Measurements from ENCODE around the gene KLHL30.
"Not testable (repeated sequence)": the region's sequence is repeated elsewhere in the genome, so short reads cannot be mapped to it uniquely, and the experiment has no call there.

Gene KLHL30

GRCh38 chr2:238161291-238162051, 23.0 kb downstream of the KLHL30 start:
- DNase-seq (ENCODE audit: low read depth), result no peak

DNA sequence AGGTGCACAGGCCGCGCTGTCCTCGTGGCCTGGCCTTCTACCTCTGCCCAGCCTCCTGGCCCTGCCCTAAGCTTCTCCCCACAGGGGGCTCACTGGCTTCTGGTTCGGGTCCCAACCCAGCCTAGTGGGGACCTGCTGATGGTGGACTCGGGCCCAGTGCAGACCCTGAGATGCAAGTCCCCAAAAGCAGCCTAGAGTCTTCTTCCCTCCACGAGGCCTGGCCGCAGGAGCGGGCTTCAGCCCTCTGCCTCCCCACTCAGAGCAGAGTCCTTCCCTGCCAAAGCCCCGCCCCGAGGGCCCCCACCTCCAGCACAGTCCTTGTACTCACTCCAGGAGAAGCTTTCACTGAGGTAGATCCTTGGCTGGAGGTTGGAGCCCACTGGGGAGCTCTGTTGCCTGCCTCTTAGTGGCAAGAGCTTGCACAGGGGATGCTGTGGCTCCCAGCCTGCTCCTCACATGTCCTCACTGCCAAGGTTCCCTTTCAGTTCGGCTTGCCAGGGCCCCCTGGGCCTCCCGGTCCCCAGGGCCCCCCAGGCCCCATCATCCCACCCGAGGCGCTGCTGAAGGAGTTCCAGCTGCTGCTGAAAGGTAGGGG, 23.9 kb downstream of the KLHL30 start:
- no peak for DNase-seq (ENCODE audit: low read depth)

- no peak for DNase-seq (ENCODE audit: low read depth)
Observed at GRCh38 chr2:238162846-238163441, 24.5 kb downstream of the KLHL30 start.

DNA sequence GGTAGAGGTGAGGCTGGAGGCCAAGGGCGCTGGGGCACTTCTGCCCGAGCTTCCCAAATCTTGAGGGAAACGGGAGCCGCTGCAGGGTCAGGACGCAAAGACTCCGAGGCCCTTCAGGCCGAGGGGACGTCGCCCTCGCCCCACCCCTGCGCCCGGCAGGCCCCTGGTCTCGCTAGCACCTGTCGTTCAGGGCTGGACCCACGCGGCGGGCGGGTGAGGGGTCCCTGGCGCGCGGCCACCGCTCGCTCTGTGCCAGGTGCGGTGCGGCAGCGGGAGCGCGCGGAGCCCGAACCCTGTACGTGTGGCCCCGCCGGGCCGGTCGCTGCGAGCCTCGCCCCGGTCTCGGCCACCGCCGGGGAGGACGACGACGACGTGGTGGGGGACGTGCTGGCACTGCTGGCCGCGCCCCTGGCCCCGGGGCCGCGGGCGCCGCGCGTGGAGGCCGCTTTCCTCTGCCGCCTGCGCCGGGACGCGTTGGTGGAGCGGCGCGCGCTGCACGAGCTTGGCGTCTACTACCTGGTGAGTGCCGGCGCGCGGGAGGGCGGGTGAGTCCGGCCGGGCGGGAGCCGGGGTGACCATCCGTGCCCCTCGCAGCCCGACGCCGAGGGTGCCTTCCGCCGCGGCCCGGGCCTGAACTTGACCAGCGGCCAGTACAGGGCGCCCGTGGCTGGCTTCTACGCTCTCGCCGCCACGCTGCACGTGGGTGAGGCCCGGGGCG, 25.2 kb downstream of the KLHL30 start:
- no peak for DNase-seq (ENCODE audit: low read depth)

DNA sequence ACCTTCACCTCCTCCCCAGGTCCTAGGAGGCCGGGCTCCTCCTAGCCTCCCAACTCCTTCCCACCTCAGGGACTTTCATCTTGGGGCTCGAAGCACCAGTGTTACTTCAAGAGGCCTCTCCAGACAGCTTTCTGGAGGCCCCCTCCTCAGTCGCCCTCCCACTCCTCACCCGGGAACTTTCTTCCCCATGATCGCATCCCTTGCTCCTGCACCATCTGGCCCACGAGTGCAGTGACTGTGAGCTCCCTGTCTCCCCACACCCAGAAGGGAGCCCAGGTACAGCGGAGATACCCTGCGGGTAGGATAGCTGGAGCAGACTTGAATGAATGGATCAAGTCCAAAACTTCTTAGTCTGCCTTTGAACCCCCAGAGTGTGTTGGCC, 26.4 kb downstream of the KLHL30 start:
- DNase-seq (ENCODE audit: low read depth), result no peak

DNA sequence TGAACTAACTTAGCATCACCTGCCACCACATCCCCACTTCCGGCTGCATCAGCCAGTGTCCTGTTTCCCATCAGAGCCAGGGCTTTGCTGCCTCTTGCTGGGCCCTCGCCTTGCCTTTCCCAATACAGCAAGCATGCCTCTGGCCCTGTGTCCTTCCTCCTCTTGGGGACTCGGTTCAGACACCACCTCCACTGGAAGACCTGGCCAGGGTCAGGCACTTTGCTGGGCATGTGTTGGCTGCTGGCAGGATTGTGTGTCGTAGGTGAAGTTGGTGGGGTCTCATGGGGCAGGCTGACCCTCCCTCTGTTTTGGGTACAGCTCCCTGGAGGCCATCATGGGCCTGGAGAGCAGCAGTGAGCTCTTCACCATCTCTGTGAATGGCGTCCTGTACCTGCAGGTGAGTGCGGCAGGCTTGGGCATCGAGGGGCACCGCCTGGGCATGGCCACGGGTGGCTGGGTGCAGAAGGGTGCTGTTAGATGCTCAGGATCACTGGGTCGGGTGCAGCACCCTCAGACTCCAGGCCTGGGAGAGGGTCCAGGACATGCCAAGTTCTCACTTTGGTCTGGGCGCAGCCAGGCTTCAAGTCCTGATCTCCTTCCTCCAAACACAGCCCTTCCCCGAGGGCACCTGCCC, 26.9 kb downstream of the KLHL30 start:
- no peak for DNase-seq (ENCODE audit: low read depth)

- no peak for DNase-seq (ENCODE audit: low read depth)
Observed at GRCh38 chr2:238166391-238167343, 28.2 kb downstream of the KLHL30 start.

- no peak for DNase-seq (ENCODE audit: low read depth)
Observed at GRCh38 chr2:238167344-238167715, 28.9 kb downstream of the KLHL30 start.

- no peak for DNase-seq (ENCODE audit: low read depth)
Observed at GRCh38 chr2:238167761-238168160, 29.3 kb downstream of the KLHL30 start.

DNA sequence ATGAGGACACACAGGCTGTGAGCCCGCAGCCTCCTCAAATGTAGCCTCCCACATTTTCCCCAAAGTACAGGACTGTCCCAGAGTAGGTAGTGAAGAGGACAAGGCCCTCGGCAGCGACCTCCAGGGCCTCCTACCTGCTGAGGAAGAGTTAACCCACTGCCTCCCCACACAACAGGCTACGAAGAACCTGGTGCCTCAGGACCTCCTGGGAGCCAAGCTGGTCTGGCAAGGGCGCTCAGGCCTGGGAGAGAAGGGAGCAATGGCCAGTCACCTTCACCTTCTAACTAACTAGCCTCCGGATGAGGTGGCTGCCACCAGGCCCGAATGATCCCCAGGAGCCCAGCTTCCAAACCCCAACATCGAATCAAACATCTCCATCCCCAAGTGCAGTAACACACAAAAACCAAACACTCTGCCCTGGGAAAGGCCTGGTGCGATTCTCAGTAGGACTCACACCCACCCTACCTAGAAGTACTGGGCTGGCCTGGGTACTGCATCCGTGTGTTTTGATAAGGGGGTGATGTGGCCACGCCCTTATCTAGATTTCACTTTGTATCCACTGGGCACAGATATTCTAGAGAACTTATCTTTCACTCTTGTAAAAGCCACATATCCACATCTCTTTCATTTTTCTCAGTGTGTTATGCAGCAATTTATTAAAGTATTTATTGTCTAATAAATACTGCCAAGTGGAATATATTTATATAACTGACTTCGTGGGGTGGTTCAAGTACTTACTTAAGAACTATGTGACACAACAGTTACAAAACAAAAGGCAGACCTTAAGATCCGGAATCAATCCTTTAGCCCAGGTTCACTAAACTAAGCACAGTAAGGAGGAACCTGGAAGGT, 30.0 kb downstream of the KLHL30 start:
- no peak for DNase-seq (ENCODE audit: low read depth)

DNA sequence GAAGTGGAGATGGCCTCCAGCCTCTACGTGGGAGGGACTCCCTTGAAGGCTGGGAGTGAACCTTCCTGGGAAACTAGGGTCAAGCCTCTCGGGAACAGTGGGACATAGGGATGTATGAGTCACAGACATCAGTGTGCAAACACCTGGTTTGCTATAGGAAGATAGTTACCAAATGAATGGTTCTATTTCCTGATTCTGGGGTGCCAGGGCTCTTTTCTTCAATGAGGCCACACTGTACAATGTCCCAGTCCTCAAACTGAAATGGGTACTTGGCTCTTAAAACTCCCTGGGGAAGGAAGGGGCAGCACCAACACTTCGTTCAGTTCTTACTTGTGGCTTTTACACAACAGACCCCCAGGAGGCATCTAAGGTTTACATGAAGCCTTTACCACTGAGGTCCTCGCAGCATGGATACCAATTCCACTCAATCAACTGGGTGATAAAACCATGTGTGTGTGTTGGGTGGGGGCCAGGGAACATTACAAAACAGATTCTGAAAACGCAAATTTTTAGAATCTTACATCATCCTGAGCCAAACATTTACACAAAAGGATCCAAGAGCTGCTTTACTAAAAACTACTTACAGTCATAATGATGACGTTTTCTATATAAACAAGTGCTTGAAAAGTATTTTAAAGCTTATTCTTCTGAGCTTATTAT, 30.7 kb downstream of the KLHL30 start:
- no peak for DNase-seq (ENCODE audit: low read depth)

DNA sequence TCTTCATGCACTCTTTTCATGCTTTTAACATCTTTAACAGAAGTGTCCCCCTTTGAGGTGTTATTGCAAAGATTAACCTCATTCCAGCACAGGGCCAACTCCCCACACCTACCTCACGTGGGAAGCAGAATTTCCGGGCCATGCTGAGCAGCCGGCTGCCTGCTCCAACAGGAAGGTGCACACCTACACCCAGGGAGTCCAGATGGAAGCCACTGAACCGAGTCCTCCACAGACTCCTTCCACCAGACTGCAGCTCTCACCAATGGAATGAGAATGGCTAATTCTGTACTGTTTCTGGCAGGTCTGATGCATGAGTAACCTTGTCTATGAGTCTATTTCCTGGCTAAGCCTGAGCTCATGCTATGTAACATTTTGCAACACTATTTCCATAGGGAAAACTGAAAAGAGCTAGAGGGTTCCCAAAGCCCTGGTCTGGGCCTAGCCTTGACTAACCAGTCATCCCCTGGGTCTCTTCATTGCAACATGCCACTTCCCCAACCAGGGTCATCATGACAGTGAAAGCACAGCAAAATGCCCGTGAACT, 31.3 kb downstream of the KLHL30 start:
- no peak for DNase-seq (ENCODE audit: low read depth)

- DNase-seq (ENCODE audit: low read depth), result no peak
Observed at GRCh38 chr2:238170386-238171071, 32.1 kb downstream of the KLHL30 start.

DNA sequence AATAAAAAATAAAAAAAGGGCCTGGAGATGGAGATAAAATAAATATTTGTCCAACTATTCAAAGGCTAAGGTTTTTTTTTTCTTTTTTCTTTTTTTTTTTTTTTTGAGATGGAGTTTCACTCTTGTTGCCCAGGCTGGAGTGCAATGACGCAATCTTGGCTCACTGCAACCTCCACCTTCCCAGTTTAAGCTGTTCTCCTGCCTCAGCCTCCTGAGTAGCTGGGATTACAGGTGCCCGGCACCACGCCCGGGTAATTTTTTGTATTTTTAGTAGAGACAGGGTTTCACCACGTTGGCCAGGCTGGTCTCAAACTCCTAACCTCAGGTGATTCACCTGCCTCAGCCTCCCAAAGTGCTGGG, 32.6 kb downstream of the KLHL30 start:
- DNase-seq (ENCODE audit: low read depth), result not testable (repeated sequence)

GRCh38 chr2:238171575-238172187, 33.2 kb downstream of the KLHL30 start:
- DNase-seq (ENCODE audit: low read depth), result no peak

DNA sequence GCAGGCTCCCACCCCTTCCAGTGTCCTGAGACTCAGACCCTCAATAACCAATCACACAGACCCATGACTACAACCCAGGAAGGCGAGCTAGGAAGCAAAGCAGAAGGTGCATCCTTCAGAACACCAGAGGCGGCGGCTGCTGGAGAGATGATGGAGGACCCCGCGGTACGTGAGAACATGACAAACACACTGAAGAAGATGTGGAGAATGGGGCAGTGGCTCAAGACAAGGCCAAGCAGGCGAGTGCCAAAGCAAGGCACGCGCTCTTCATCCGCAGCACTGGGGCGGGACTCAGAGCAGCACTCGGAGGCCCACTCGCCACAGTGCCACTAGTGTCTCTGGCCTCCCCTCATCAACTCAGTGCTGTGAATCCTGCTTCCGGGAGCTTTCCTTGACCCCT, 34.0 kb downstream of the KLHL30 start:
- DNase-seq (ENCODE audit: low read depth), result no peak

DNA sequence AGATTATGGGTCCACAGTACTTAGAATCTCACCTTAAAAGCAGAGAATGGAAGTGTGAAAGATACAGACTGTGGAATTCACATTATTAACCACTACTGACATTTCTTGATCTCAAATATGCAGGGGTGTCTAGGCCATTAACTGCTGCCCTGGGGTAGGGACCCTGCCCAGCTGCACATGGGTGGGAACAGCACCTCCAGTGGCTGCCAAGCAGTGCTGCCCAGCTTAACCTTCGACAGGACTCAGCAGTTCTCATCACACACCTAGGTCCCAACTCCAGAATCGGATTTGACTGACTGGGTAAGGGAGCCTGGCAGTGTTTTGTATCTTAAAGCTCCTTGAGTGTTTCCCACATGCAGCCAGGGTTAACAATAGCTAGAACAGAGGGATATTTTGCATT, 35.2 kb downstream of the KLHL30 start:
- DNase-seq (ENCODE audit: low read depth), result no peak

DNA sequence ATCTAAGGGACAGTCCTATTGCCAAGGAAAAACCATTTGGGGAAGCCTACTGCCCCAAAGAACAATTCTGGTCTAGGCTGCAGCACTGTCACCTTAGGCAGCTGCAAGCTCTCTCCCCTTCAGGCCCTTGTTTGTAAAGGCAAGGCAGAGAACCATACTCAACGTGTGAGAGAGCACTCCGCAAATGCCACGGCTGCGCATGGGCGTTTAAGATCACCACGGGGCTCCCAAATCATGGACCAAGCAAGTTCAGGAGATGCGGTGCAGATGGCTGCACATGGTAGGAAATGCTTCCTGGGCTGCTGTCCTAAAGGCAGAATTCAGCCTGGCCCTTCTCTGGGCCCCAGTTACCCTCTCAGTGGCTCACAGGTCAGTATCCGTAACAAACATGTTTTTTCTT, 35.8 kb downstream of the KLHL30 start:
- DNase-seq (ENCODE audit: low read depth), result no peak

GRCh38 chr2:238174701-238175100, 36.2 kb downstream of the KLHL30 start:
- DNase-seq (ENCODE audit: low read depth), result no peak
